ENCODE measurements around the gene DAB1.
"Not testable (repeated sequence)": the region's sequence is repeated elsewhere in the genome, so short reads cannot be mapped to it uniquely, and the experiment has no call there.

Gene DAB1

GRCh38 chr1:57362480-57362879, 61.4 kb downstream of the DAB1 start:
- no peaks in the 10 kb centered on the region for H3K36me3 ChIP-seq (ENCODE audit: insufficient read depth, low read length)
- H3K9ac ChIP-seq (ENCODE audit: low read depth, low read length): no peak overlapping the region
- no peaks in the 10 kb centered on the region for H3K4me1 ChIP-seq (ENCODE audit: insufficient read depth, low read length)
- H3K9me3 ChIP-seq (ENCODE audit: control insufficient read depth, insufficient read depth, low read length): peaks cover 2% of the 10 kb centered on the region; the same call in 1 of the 2 replicates

GRCh38 chr1:57361516-57361915, 62.3 kb downstream of the DAB1 start:
- no peaks in the 10 kb centered on the region for H3K36me3 ChIP-seq (ENCODE audit: insufficient read depth, low read length)
- H3K9ac ChIP-seq (ENCODE audit: low read depth, low read length): no peak overlapping the region
- H3K4me1 ChIP-seq (ENCODE audit: insufficient read depth, low read length): peaks cover 9% of the 10 kb centered on the region; the same call in 1 of the 2 replicates
- peaks cover 2% of the 10 kb centered on the region; the same call in 1 of the 2 replicates for H3K9me3 ChIP-seq (ENCODE audit: control insufficient read depth, insufficient read depth, low read length)

- Histone ChIP-seq H3K9me3 (ENCODE audit: control insufficient read depth, insufficient read depth, low read length) (peaks cover 2% of the 10 kb centered on the region; the same call in 1 of the 2 replicates), H3K4me1 (ENCODE audit: insufficient read depth, low read length) (peaks cover 11% of the 10 kb centered on the region; the same call in 1 of the 2 replicates), H3K36me3 (ENCODE audit: insufficient read depth, low read length) (no peaks in the 10 kb centered on the region), H3K9ac (ENCODE audit: low read depth, low read length) (no peak overlapping the region)
These were observed 62.9 kb downstream of the DAB1 start for GRCh38 chr1:57360846-57361407.

- H3K9ac ChIP-seq (ENCODE audit: low read depth, low read length): no peak overlapping the region
- H3K4me1 ChIP-seq (ENCODE audit: insufficient read depth, low read length): peaks cover 11% of the 10 kb centered on the region; the same call in 1 of the 2 replicates
- no peaks in the 10 kb centered on the region for H3K36me3 ChIP-seq (ENCODE audit: insufficient read depth, low read length)
- peaks cover 2% of the 10 kb centered on the region for H3K9me3 ChIP-seq (ENCODE audit: control insufficient read depth, insufficient read depth, low read length)
These were observed 66.4 kb downstream of the DAB1 start for GRCh38 chr1:57357462-57357861.

GRCh38 chr1:57353654-57354053, 70.2 kb downstream of the DAB1 start:
- Histone ChIP-seq H3K36me3 (ENCODE audit: insufficient read depth, low read length) (no peaks in the 10 kb centered on the region), H3K9ac (ENCODE audit: low read depth, low read length) (no peak overlapping the region), H3K9me3 (ENCODE audit: control insufficient read depth, insufficient read depth, low read length) (no peaks in the 10 kb centered on the region; the same call in 1 of the 2 replicates), H3K4me1 (ENCODE audit: insufficient read depth, low read length) (peaks cover 11% of the 10 kb centered on the region; the same call in 1 of the 2 replicates)

GRCh38 chr1:57350610-57351009, 73.2 kb downstream of the DAB1 start:
- Histone ChIP-seq H3K36me3 (ENCODE audit: insufficient read depth, low read length) (no peaks in the 10 kb centered on the region), H3K9ac (ENCODE audit: low read depth, low read length) (no peak overlapping the region), H3K4me1 (ENCODE audit: insufficient read depth, low read length) (no peaks in the 10 kb centered on the region), H3K9me3 (ENCODE audit: control insufficient read depth, insufficient read depth, low read length) (no peaks in the 10 kb centered on the region; the same call in 1 of the 2 replicates)

GRCh38 chr1:57348921-57349320, 74.9 kb downstream of the DAB1 start:
- Histone ChIP-seq H3K9me3 (ENCODE audit: control insufficient read depth, insufficient read depth, low read length) (no peaks in the 10 kb centered on the region; the same call in 1 of the 2 replicates), H3K4me1 (ENCODE audit: insufficient read depth, low read length) (no peaks in the 10 kb centered on the region), H3K36me3 (ENCODE audit: insufficient read depth, low read length) (no peaks in the 10 kb centered on the region), H3K9ac (ENCODE audit: low read depth, low read length) (no peak overlapping the region)

GRCh38 chr1:57345916-57346315, 77.9 kb downstream of the DAB1 start:
- H3K9ac ChIP-seq (ENCODE audit: low read depth, low read length): no peak overlapping the region
- no peaks in the 10 kb centered on the region for H3K9me3 ChIP-seq (ENCODE audit: control insufficient read depth, insufficient read depth, low read length)
- no peaks in the 10 kb centered on the region for H3K36me3 ChIP-seq (ENCODE audit: insufficient read depth, low read length)
- no peaks in the 10 kb centered on the region for H3K4me1 ChIP-seq (ENCODE audit: insufficient read depth, low read length)

- Histone ChIP-seq H3K36me3 (ENCODE audit: insufficient read depth, low read length) (no peaks in the 10 kb centered on the region), H3K9ac (ENCODE audit: low read depth, low read length) (no peak overlapping the region), H3K9me3 (ENCODE audit: control insufficient read depth, insufficient read depth, low read length) (no peaks in the 10 kb centered on the region), H3K4me1 (ENCODE audit: insufficient read depth, low read length) (no peaks in the 10 kb centered on the region)
These were observed 79.6 kb downstream of the DAB1 start for GRCh38 chr1:57344265-57344664.

- H3K4me1 ChIP-seq (ENCODE audit: insufficient read depth, low read length); H3K36me3 ChIP-seq (ENCODE audit: insufficient read depth, low read length); H3K9ac ChIP-seq (ENCODE audit: low read depth, low read length); H3K9me3 ChIP-seq (ENCODE audit: control insufficient read depth, insufficient read depth, low read length): not testable (repeated sequence)
These were observed 80.5 kb downstream of the DAB1 start for GRCh38 chr1:57343298-57343915.

- H3K36me3 ChIP-seq (ENCODE audit: insufficient read depth, low read length): no peaks in the 10 kb centered on the region
- peaks cover 4% of the 10 kb centered on the region; the same call in 1 of the 2 replicates for H3K4me1 ChIP-seq (ENCODE audit: insufficient read depth, low read length)
- H3K9me3 ChIP-seq (ENCODE audit: control insufficient read depth, insufficient read depth, low read length): no peaks in the 10 kb centered on the region
- no peak overlapping the region for H3K9ac ChIP-seq (ENCODE audit: low read depth, low read length)
These were observed 82.1 kb downstream of the DAB1 start for GRCh38 chr1:57341721-57342120.

GRCh38 chr1:57340334-57341070, 83.4 kb downstream of the DAB1 start:
- Histone ChIP-seq H3K9ac (ENCODE audit: low read depth, low read length) (no peak overlapping the region), H3K4me1 (ENCODE audit: insufficient read depth, low read length) (peaks cover 8% of the 10 kb centered on the region; the same call in 1 of the 2 replicates), H3K36me3 (ENCODE audit: insufficient read depth, low read length) (no peaks in the 10 kb centered on the region), H3K9me3 (ENCODE audit: control insufficient read depth, insufficient read depth, low read length) (no peaks in the 10 kb centered on the region)

GRCh38 chr1:57337623-57338022, 86.2 kb downstream of the DAB1 start:
- H3K9ac ChIP-seq (ENCODE audit: low read depth, low read length): no peak overlapping the region
- no peaks in the 10 kb centered on the region for H3K36me3 ChIP-seq (ENCODE audit: insufficient read depth, low read length)
- peaks cover 8% of the 10 kb centered on the region; the same call in 1 of the 2 replicates for H3K4me1 ChIP-seq (ENCODE audit: insufficient read depth, low read length)
- H3K9me3 ChIP-seq (ENCODE audit: control insufficient read depth, insufficient read depth, low read length): no peaks in the 10 kb centered on the region

GRCh38 chr1:57336793-57337192, 87.1 kb downstream of the DAB1 start:
- Histone ChIP-seq H3K4me1 (ENCODE audit: insufficient read depth, low read length) (peaks cover 8% of the 10 kb centered on the region; the same call in 1 of the 2 replicates), H3K36me3 (ENCODE audit: insufficient read depth, low read length) (no peaks in the 10 kb centered on the region), H3K9ac (ENCODE audit: low read depth, low read length) (no peak overlapping the region), H3K9me3 (ENCODE audit: control insufficient read depth, insufficient read depth, low read length) (no peaks in the 10 kb centered on the region)
